ES-I3 (cell line): Measurements from ENCODE around the gene HDAC5.
"Not testable (repeated sequence)": the region's sequence is repeated elsewhere in the genome, so short reads cannot be mapped to it uniquely, and the experiment has no call there.

Source experiments
- H3K36me3 ChIP-seq: 2 replicates; pipeline ENCODE4 v1.6.1; 2013; ENCODE audit warnings: mild to moderate bottlenecking, low read length, control low read depth, moderate library complexity; ENCODE audit not compliant: insufficient read depth
- H3K4me1 ChIP-seq: 2 replicates; pipeline ENCODE4 v1.6.1; 2013; ENCODE audit warnings: mild to moderate bottlenecking, control low read depth, low read length; ENCODE audit not compliant: insufficient read depth
- H3K9ac ChIP-seq: 2 replicates; pipeline ENCODE4 v1.6.1; 2013; ENCODE audit warnings: low read depth, mild to moderate bottlenecking, low read length, moderate library complexity
- H3K9me3 ChIP-seq: 2 replicates; pipeline ENCODE4 v1.6.1; 2013; ENCODE audit warnings: mild to moderate bottlenecking, low read length, moderate library complexity; ENCODE audit not compliant: control insufficient read depth, insufficient read depth

Gene HDAC5

GRCh38 chr17:44110011-44110686 lies 13.3 kb downstream of the HDAC5 start:
- Histone ChIP-seq H3K4me1 (peaks cover 45% of the 10 kb centered on the region), H3K36me3 (no peaks in the 10 kb centered on the region), H3K9ac (no peak overlapping the region), H3K9me3 (no peaks in the 10 kb centered on the region)

DNA sequence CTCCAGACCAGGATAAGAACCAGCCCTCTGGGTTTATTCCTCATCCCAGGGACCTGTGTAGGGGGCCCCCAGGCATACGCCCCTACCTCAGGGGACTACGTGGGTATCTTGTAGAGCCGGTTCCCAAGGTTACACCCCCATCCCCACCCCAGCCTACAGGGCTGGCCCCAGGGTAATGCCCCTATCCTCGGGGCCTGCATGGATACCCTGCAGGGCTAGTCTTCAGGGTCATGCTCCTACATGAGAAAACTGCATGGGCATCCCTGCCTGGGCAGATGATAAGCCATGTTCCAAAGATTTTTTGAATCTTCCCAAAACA lies 14.2 kb downstream of the HDAC5 start:
- Histone ChIP-seq H3K9me3 (no peaks in the 10 kb centered on the region), H3K9ac (no peak overlapping the region), H3K4me1 (peaks cover 45% of the 10 kb centered on the region), H3K36me3 (no peaks in the 10 kb centered on the region)

- Histone ChIP-seq H3K9me3 (no peaks in the 10 kb centered on the region), H3K9ac (no peak overlapping the region), H3K4me1 (peaks cover 45% of the 10 kb centered on the region)
Observed at GRCh38 chr17:44108440-44109311, 14.8 kb downstream of the HDAC5 start.

DNA sequence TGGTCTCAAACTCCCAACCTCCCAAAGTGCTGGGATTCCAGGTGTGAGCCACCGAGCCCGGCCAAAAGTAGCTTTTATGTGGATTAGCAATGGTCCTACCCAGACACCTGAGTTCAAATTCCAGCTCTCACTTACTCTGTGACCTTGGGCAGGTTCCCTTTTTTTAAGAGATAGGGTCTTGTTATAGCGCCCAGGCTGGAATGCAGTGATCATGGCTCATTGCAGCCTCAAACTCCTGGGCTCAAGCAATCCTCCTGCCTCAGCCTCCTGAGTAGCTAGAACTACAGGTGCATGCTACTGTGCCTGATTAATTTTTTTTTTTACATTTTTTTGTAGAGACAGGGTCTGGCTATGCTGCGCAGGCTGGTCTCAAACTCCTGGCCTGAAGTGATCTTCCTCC lies 16.6 kb downstream of the HDAC5 start:
- H3K4me1 ChIP-seq, result peaks cover 52% of the 10 kb centered on the region
- no peaks in the 10 kb centered on the region for H3K36me3 ChIP-seq
- H3K9ac ChIP-seq, result no peak overlapping the region
- H3K9me3 ChIP-seq, result no peaks in the 10 kb centered on the region

More at GRCh38 chr17:44108440-44109311, 14.8 kb downstream of the HDAC5 start:
- no peaks in the 10 kb centered on the region for H3K36me3 ChIP-seq

DNA sequence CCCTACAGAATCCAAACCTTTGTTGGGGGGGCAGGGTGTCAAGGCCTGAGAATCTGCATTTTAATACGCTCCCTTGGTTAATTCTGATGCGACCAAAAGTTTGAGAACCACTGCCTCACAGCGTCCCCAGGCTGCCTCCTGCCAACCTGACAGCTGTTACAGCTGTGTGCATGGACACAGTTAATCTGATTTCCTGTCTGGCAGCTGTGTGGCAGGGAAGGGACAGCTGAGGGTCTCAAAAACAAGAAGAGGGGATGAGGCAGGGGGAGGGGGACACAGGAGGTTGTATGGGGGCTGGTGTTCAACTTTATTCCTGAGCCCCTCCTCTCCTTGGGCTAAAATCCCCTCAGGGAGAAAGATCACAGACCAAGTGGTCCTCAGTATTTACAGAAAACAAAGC lies 17.5 kb downstream of the HDAC5 start:
- no peak overlapping the region for H3K9ac ChIP-seq
- H3K4me1 ChIP-seq, result peaks cover 52% of the 10 kb centered on the region
- H3K36me3 ChIP-seq, result no peaks in the 10 kb centered on the region
- H3K9me3 ChIP-seq, result no peaks in the 10 kb centered on the region

DNA sequence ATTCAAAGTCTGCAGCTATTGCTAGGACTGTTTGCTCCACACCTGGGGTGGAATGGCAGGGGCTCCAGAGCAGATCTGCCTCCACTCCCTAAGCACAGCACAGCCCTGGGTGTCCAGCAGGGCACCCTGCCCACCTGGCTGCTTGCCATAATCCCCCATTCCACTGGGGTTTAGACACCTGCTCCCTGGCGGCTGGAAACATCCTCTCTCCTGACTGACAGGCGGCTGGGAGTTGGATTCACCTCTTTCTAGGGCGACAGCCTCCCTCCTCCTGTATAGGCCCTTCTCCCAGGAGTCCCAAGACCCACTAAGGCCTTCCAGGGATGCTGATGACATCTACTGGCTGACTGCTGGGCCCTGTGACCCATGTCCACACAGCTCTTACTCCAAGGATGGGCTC lies 18.0 kb downstream of the HDAC5 start:
- Histone ChIP-seq H3K9ac (no peak overlapping the region), H3K4me1 (peaks cover 50% of the 10 kb centered on the region), H3K9me3 (no peaks in the 10 kb centered on the region), H3K36me3 (no peaks in the 10 kb centered on the region)

DNA sequence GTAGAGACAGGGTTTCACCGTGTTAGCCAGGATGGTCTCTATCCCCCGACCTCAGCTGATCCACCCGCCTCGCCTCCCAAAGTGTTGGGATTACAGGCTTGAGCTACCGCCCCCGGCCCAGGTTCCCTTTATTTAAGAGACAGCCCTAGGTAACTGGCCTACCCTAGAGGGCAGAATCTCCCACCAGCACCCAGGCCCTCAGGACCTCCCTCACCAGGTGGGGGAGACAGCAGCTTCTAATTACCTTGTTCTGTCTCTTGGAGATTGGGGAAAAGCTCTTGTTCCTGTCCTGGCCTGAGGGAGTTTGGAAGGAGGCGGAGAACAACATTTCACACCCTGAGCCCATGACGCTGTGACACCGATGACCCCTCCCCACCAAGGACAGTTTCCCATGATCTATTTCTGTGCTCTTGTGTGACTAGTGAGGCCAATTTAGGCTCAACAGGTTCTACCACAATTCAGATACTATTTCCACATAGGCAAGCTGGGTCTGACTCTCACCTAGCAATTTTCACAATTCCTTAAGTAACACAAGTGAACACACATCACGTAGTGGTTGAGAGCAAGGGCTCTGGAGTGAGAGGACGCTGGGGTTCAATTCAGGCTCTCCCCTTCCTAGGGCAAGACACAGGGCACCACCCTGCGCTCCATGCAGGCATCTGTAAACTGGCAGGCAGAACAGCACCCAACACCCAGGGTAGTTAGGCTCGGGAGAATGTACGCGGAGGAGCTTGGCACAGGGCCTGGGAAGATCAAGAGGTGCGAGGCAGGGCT lies 20.4 kb downstream of the HDAC5 start:
- H3K9me3 ChIP-seq, result no peaks in the 10 kb centered on the region
- no peaks in the 10 kb centered on the region for H3K36me3 ChIP-seq
- H3K9ac ChIP-seq, result no peak overlapping the region
- peaks cover 29% of the 10 kb centered on the region for H3K4me1 ChIP-seq

GRCh38 chr17:44101858-44102257 lies 21.6 kb downstream of the HDAC5 start:
- H3K9me3 ChIP-seq, H3K36me3 ChIP-seq, H3K9ac ChIP-seq: not testable (repeated sequence)
- H3K4me1 ChIP-seq, result peaks cover 29% of the 10 kb centered on the region

GRCh38 chr17:44097110-44097958 lies 26.1 kb downstream of the HDAC5 start:
- H3K9ac ChIP-seq, result no peak overlapping the region
- no peaks in the 10 kb centered on the region for H3K36me3 ChIP-seq
- peaks cover 17% of the 10 kb centered on the region for H3K4me1 ChIP-seq
- H3K9me3 ChIP-seq, result no peaks in the 10 kb centered on the region

GRCh38 chr17:44095647-44096496 lies 27.6 kb downstream of the HDAC5 start:
- peak overlapping the region; percentile 51 for H3K9ac ChIP-seq
- H3K4me1 ChIP-seq, result peaks cover 11% of the 10 kb centered on the region
- no peaks in the 10 kb centered on the region for H3K9me3 ChIP-seq

GRCh38 chr17:44095388-44095646 lies 28.1 kb downstream of the HDAC5 start:
- H3K4me1 ChIP-seq, result peaks cover 11% of the 10 kb centered on the region
- no peaks in the 10 kb centered on the region for H3K36me3 ChIP-seq
- peak overlapping the region; percentile 51; the same call in 1 of the 2 replicates for H3K9ac ChIP-seq
- H3K9me3 ChIP-seq, result no peaks in the 10 kb centered on the region

More at GRCh38 chr17:44095647-44096496, 27.6 kb downstream of the HDAC5 start:
- H3K36me3 ChIP-seq, result no peaks in the 10 kb centered on the region

GRCh38 chr17:44094701-44095387 lies 28.6 kb downstream of the HDAC5 start:
- no peaks in the 10 kb centered on the region for H3K9me3 ChIP-seq
- peaks cover 11% of the 10 kb centered on the region for H3K4me1 ChIP-seq
- H3K36me3 ChIP-seq, result no peaks in the 10 kb centered on the region
- H3K9ac ChIP-seq, result 0 out of 2 replicates have a peak overlapping the region, but pooled peaks have one; percentile 51
